ENCODE measurements around the gene TMEM218. TPM values are rescaled to one million over a fixed set of nuclear protein-coding genes. Genes with fewer than 3 reads are reported as not detected.
A peak's percentile ranks its signal among the peaks of the same experiment; 100 is the strongest.

TMEM218 gene
- total and polyA plus RNA-seq, 12 donors, result 19.3 to 42.3 (median 25.8) TPM

GRCh38 chr11:125100136-125100535 lies 11.3 kb downstream of the TMEM218 start:
- no peaks in the 10 kb centered on the region for H3K9me3 ChIP-seq (replicated peaks in 1 of 3)
- intact Hi-C loops (cut with DNase I), result no loop called here
- no peak for TF ChIP-seq CTCF (IDR thresholded peaks at IDR 0.05)
- TF ChIP-seq POLR2A (IDR thresholded peaks at IDR 0.05), result no peak
- H3K27me3 ChIP-seq, result no peaks in the 10 kb centered on the region
- H3K27ac ChIP-seq, result no peak overlapping the region
- DNase-seq, result no peak
- 73 to 83% (median 78%) methylated on average over 2 of the region's 2 CpGs for WGBS, 4 donors
- peaks cover 0 to 12% of the 10 kb centered on the region in 2 donors for H3K36me3 ChIP-seq (replicated peaks in 1 of 2)
- no peaks in the 10 kb centered on the region for H3K4me1 ChIP-seq (replicated peaks in 1 of 2)
- no peak overlapping the region for H3K4me3 ChIP-seq

- Histone ChIP-seq H3K4me1 (replicated peaks in 1 of 2) (peaks cover 6 to 8% of the 10 kb centered on the region in 2 donors), H3K27ac (no peak overlapping the region), H3K9me3 (replicated peaks in 1 of 3) (no peaks in the 10 kb centered on the region), H3K27me3 (no peaks in the 10 kb centered on the region), H3K4me3 (no peak overlapping the region), H3K36me3 (replicated peaks in 1 of 2) (peaks cover 0 to 12% of the 10 kb centered on the region in 2 donors)
- no peak for DNase-seq
- intact Hi-C loops (cut with DNase I), result loop anchor here in 1 of 2 donors (5.0 kb wide), 1 partner anchor 253 kb away; no protein-coding TSS in a partner anchor
- 94 to 100% (median 95%) methylated on average over 2 of the region's 2 CpGs for WGBS, 4 donors
- no peak for TF ChIP-seq POLR2A (IDR thresholded peaks at IDR 0.05)
- TF ChIP-seq CTCF (IDR thresholded peaks at IDR 0.05), result no peak
Observed at GRCh38 chr11:125094731-125095130, 16.7 kb downstream of the TMEM218 start.

GRCh38 chr11:125093502-125093901 lies 17.9 kb downstream of the TMEM218 start:
- Histone ChIP-seq H3K27ac (no peak overlapping the region), H3K4me1 (replicated peaks in 1 of 2) (peaks cover 6 to 8% of the 10 kb centered on the region in 2 donors), H3K36me3 (replicated peaks in 1 of 2) (peaks cover 0 to 12% of the 10 kb centered on the region in 2 donors), H3K27me3 (no peaks in the 10 kb centered on the region), H3K4me3 (no peak overlapping the region), H3K9me3 (replicated peaks in 1 of 3) (no peaks in the 10 kb centered on the region)
- intact Hi-C loops (cut with DNase I), result loop anchor here in 1 of 2 donors (5.0 kb wide), 1 partner anchor 254 kb away; no protein-coding TSS in a partner anchor
- TF ChIP-seq CTCF (IDR thresholded peaks at IDR 0.05) (no peak), POLR2A (IDR thresholded peaks at IDR 0.05) (no peak)
- DNase-seq, result peak in 1 of 7 donors; percentile 9
- WGBS, 4 donors, result 92 to 97% (median 93%) methylated on average over 4 of the region's 4 CpGs

- Histone ChIP-seq H3K4me1 (replicated peaks in 1 of 2) (peaks cover 6 to 8% of the 10 kb centered on the region in 2 donors), H3K4me3 (no peak overlapping the region), H3K9me3 (replicated peaks in 1 of 3) (no peaks in the 10 kb centered on the region), H3K36me3 (replicated peaks in 1 of 2) (peaks cover 0 to 10% of the 10 kb centered on the region in 2 donors), H3K27ac (no peak overlapping the region), H3K27me3 (no peaks in the 10 kb centered on the region)
- peak in 2 of 7 donors; percentile 13 to 15 for DNase-seq
- 83 to 89% (median 88%) methylated on average over 6 of the region's 6 CpGs for WGBS, 4 donors
- TF ChIP-seq CTCF (IDR thresholded peaks at IDR 0.05) (no peak), POLR2A (IDR thresholded peaks at IDR 0.05) (no peak)
- intact Hi-C loops (cut with DNase I), result loop anchor here in 1 of 2 donors (5.0 kb wide), 1 partner anchor 255 kb away; no protein-coding TSS in a partner anchor
Observed at GRCh38 chr11:125092669-125093068, 18.8 kb downstream of the TMEM218 start.

Data from adrenal gland (tissue), 12 donors.